Dendritic cell treated with granulocyte-macrophage colony-stimulating factor and Interleukin-4, amounts not matched to agents 40 ng/mL and 50 ng/mL, for 4 days (primary cell): Measurements from ENCODE around the gene LDLRAD4.

Source experiments
- H3K27ac Mint-ChIP-seq: one replicate; pipeline ENCODE4 v1.8.0; 2022; ENCODE audit warnings: mild to moderate bottlenecking, mixed read lengths
- H3K27me3 Mint-ChIP-seq: one replicate; pipeline ENCODE4 v1.8.0; 2022; ENCODE audit warnings: mild to moderate bottlenecking, mixed read lengths
- H3K36me3 Mint-ChIP-seq: one replicate; pipeline ENCODE4 v1.8.0; 2022; ENCODE audit warnings: low read depth, mixed read lengths
- H3K4me1 Mint-ChIP-seq: one replicate; pipeline ENCODE4 v1.8.0; 2022; ENCODE audit warnings: low read depth, mixed read lengths
- H3K4me3 Mint-ChIP-seq: one replicate; pipeline ENCODE4 v1.8.0; 2022; ENCODE audit warnings: mild to moderate bottlenecking, moderate library complexity, mixed read lengths
- H3K9me3 Mint-ChIP-seq: one replicate; pipeline ENCODE4 v1.8.0; 2022; ENCODE audit warnings: mixed read lengths
- intact Hi-C: fragments of 100-400 bp; cut with micrococcal nuclease; formaldehyde crosslinking; loops from one replicate; pipeline ENCODE4 v1.15.0; 2022

Gene LDLRAD4

DNA sequence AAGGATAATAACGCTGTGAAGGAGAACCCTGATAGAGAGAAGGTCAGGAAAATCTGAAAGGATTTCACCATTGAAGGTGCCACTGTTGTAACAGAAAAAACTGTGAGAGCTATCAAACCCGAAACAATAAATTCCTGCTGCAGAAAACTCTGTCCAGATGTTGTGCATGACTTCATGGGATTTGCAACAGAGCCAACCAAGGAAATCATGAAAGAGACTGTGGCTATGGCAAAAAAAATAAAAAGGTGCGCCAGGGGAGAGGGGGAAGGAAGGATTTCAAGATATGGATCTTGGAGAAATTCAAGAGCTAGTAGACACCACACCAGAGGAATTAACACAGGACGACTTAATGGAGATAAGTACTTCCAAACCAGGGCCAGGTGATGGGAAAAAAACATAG lies 88.0 kb downstream of the LDLRAD4 start:
- H3K4me3 Mint-ChIP-seq = no peak overlapping the region
- H3K27ac Mint-ChIP-seq = no peak overlapping the region
- peaks cover 8% of the 10 kb centered on the region for H3K9me3 Mint-ChIP-seq
- peaks cover 22% of the 10 kb centered on the region for H3K36me3 Mint-ChIP-seq
- intact Hi-C loops = no loop called here
- H3K4me1 Mint-ChIP-seq = peaks cover 33% of the 10 kb centered on the region
- peaks cover 9% of the 10 kb centered on the region for H3K27me3 Mint-ChIP-seq

DNA sequence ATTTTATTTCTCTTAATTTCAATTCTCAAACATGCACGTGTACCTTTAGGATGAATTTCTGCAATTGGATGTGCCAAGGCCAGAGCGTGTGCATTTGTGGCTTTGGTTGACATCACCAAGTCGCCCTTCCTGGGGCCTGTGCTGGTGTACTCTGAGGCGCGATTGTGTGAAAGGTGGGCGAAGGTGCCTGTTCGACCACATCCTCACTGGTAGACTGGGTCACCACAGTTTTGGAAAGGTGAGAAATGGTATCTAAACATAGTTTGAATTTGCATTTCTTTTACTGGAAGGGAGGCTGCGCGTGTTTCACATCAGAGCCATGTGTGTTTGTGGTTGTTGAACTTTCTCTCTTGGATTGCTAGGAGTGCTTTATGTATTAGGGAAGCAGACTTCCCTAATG lies 89.8 kb downstream of the LDLRAD4 start:
- peaks cover 2% of the 10 kb centered on the region for H3K27me3 Mint-ChIP-seq
- H3K4me3 Mint-ChIP-seq = no peak overlapping the region
- peaks cover 38% of the 10 kb centered on the region for H3K36me3 Mint-ChIP-seq
- H3K27ac Mint-ChIP-seq = no peak overlapping the region
- peaks cover 8% of the 10 kb centered on the region for H3K9me3 Mint-ChIP-seq
- intact Hi-C loops = no loop called here
- H3K4me1 Mint-ChIP-seq = peaks cover 20% of the 10 kb centered on the region

DNA sequence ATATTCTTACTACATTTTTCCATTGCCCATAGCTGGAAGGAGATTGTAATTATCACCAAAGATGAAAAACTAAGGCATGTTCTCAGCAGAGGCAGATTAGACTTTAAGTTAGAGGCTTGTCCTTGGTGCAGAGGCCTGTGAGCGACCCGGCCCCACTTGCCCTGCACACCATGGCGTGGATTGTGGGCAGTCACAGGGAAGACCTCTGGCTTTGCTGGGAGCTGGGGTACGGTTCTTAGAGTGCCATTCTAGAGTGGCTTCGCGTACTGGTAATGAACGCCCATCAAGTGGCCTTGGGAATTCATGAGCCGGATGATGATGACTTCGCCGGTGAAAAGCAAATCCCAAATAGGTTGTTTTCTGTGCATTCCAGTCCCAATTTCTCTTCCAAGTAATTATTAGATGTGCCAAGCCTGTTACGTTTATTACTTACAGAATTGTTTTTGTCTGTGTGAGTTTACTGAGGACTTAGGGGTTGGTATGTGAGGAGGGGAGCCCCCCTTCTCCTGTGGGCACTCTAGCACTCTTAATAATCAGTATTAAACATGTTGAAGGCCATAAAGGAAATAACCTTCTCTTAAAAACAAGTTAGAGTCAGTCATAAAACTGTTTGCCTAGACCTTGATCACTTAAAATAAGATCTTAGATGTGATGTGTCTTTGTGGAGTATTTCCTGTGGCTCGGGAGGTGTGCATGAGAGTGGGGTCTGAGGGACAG lies 90.6 kb downstream of the LDLRAD4 start:
- Mint-ChIP-seq H3K4me3 (no peak overlapping the region), H3K9me3 (peaks cover 11% of the 10 kb centered on the region), H3K36me3 (peaks cover 46% of the 10 kb centered on the region), H3K27me3 (no peaks in the 10 kb centered on the region), H3K27ac (no peak overlapping the region), H3K4me1 (peaks cover 20% of the 10 kb centered on the region)
- intact Hi-C loops = no loop called here

DNA sequence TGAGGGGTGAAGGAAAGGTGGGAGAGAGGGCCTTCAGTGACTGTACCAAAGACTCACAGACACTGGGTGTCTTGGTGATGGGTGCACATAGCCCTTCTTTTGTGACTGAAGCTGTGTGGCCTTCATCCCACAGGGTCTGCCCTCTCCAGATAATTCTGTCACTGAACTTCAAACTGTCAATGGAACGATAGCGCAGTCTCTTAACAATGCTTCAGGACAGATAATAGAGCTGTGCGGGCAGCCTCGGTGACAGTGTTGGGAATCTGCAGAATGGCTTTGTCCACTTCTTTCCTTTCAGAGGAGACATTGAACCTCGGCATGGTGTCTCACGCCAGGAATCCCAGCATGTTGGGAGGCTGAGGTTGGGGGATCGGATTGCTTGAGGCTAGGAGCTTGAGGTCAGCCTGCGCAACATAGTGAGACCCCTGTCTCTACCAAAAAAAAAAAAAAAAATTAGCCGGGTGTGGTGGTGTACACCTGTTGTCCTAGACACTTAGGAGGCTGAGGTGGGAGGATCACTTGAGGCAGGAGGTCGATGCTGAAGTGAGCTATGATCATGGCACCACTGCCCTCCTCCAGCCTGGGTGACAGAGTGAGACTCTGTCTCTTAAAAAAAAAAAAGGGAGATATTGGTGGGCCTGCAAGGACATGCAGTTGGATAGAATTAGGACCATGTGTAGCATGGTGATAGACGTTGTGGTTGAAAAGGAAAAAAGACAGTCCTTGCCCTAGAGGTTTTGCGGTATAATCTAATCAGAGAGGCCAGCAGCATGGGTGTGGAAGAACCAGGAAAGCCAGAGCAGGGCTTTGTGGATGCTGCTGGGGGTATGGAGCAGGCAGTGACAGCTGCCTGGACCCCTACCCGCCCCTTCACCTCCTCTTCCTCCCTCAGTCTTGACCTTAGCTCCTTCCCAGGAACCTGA lies 91.4 kb downstream of the LDLRAD4 start:
- Mint-ChIP-seq H3K9me3 (peaks cover 19% of the 10 kb centered on the region), H3K27ac (no peak overlapping the region), H3K36me3 (peaks cover 55% of the 10 kb centered on the region), H3K4me3 (no peak overlapping the region), H3K4me1 (peaks cover 26% of the 10 kb centered on the region), H3K27me3 (no peaks in the 10 kb centered on the region)
- intact Hi-C loops = no loop called here

DNA sequence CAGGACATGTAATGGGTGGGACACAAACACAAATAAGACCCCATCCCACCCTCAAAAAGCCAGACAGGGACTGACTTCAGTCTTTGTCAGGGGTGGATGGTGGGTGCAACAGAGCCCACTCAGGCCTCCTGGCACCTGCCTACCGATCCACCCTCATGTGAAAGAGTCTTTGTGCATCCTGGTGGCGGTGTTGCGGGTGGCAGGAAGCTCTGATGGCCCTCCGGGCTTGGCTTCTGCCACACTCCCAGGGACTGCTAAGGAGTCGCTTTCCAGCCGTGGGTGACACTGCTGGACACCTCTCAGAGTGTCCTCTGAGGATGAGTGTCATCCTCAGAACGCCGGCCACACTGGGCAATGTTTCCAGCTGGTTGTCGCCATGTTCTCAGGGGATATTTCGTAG lies 92.6 kb downstream of the LDLRAD4 start:
- H3K4me3 Mint-ChIP-seq = no peak overlapping the region
- no peak overlapping the region for H3K27ac Mint-ChIP-seq
- peaks cover 26% of the 10 kb centered on the region for H3K4me1 Mint-ChIP-seq
- intact Hi-C loops = no loop called here
- H3K27me3 Mint-ChIP-seq = no peaks in the 10 kb centered on the region
- peaks cover 23% of the 10 kb centered on the region for H3K9me3 Mint-ChIP-seq
- peaks cover 57% of the 10 kb centered on the region for H3K36me3 Mint-ChIP-seq

DNA sequence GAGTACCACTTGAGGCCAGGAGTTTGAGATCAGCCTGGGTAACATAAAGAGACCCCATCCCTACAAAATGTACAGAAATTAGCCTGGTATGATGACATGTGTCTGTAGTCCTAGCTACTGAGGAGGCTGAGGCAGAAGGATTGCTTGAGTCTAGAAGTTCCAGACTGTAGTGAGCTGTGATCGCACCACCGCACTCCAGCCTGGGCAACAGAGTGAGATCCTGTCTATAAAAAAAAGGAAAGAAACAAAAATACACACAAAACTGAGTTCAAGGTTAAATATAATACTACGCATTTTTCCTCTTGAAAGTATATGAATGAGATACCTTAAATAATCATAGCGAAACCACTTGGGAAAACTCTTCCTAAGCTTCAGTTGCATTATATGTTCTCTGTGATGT lies 94.0 kb downstream of the LDLRAD4 start:
- H3K9me3 Mint-ChIP-seq = peaks cover 32% of the 10 kb centered on the region
- H3K36me3 Mint-ChIP-seq = peaks cover 60% of the 10 kb centered on the region
- H3K4me1 Mint-ChIP-seq = peaks cover 26% of the 10 kb centered on the region
- intact Hi-C loops = no loop called here
- H3K4me3 Mint-ChIP-seq = no peak overlapping the region
- no peaks in the 10 kb centered on the region for H3K27me3 Mint-ChIP-seq
- no peak overlapping the region for H3K27ac Mint-ChIP-seq

DNA sequence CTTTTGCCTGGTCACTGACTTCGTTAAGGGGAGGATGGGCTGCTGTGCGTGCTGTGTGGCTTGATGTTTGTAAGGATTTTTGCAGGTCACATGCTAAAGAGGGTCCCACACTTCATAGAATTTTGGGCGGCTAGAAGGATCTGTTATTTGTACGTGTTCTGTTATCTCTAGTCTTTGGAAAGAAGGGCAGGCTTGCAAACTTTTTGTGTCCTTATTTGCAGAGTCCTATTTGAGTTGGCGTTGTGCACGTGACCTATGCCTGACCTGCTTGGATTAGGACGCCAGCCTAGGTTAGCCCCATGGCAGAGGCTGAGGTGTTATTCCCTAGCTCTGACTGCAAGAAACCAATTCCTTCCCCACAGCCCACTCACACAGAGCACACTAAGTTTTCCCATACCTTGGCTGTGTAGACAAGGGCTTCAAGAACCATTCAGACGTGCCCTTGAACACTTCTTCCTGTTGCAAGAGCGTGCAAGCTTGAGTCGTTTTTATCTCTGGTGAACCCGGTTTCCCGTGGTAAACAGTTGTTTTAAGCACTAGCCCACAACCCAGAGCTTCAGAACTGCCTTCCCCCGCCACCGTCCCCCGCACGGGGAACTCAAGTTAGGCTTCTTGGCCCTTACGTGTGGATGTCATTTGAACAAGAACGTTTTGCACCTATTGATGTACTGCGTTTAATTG lies 94.6 kb downstream of the LDLRAD4 start:
- peaks cover 64% of the 10 kb centered on the region for H3K36me3 Mint-ChIP-seq
- H3K4me1 Mint-ChIP-seq = peaks cover 25% of the 10 kb centered on the region
- H3K27me3 Mint-ChIP-seq = no peaks in the 10 kb centered on the region
- H3K9me3 Mint-ChIP-seq = peaks cover 32% of the 10 kb centered on the region
- H3K27ac Mint-ChIP-seq = no peak overlapping the region
- intact Hi-C loops = no loop called here
- no peak overlapping the region for H3K4me3 Mint-ChIP-seq

DNA sequence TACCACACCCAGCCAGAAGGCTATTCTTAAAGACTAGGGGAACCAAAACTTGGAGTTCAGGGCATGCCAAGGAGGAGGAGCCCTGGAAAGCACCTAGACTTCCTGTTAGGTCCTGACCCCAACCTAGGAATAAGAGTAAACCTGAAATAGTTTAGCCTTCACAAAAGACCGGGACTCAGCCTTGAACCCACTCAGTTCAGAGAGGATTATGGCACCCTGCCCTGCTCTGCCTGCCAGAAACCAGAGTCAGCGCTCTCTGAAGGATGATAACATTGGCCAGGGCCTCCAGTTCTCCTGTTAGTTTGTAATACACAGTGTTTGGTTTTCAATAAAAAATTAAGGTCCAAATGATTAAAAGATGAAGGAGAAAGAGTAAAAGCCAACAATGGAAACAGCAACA lies 96.4 kb downstream of the LDLRAD4 start:
- Mint-ChIP-seq H3K36me3 (peaks cover 60% of the 10 kb centered on the region), H3K27ac (no peak overlapping the region), H3K9me3 (peaks cover 32% of the 10 kb centered on the region), H3K4me3 (no peak overlapping the region), H3K27me3 (no peaks in the 10 kb centered on the region), H3K4me1 (peaks cover 25% of the 10 kb centered on the region)
- intact Hi-C loops = no loop called here

DNA sequence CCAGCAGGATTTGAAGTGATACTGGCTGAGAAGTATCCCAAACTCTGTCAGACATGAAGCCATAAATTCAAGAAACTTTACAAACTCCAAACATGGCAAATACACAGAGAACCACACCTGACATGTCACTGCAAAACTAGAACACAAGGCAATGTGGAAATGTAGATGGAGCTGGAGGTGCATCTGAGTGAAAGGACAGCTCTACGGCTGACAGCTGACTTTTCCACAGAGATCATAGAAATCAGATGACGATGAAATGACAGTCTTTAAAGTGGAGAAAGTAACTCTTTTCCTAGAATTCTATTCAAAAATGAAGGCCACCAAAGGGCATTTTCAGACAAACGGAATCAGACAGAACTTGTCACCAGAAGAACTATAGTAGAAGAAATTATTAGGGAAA lies 97.5 kb downstream of the LDLRAD4 start:
- peaks cover 25% of the 10 kb centered on the region for H3K4me1 Mint-ChIP-seq
- H3K36me3 Mint-ChIP-seq = peaks cover 65% of the 10 kb centered on the region
- no peaks in the 10 kb centered on the region for H3K27me3 Mint-ChIP-seq
- intact Hi-C loops = no loop called here
- H3K27ac Mint-ChIP-seq = no peak overlapping the region
- peaks cover 32% of the 10 kb centered on the region for H3K9me3 Mint-ChIP-seq
- H3K4me3 Mint-ChIP-seq = no peak overlapping the region

DNA sequence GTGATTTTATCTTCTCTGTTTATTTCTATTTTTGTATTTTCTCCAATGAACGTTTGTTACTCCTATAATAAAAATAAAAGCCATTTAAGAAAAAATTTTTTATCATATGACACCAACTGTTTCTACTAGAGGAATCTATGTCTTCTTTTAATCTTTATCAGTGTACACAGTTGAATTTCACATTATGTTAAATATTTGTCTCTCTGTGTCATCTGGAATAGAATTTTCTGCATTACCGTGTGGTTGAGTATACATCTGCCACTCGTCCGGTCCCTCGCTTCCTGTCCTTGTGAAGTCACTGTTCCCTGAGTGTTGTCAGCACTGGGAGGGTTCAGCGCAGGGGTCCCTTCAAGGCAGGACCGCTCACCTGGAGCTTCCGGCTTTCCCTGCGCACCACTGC lies 99.2 kb downstream of the LDLRAD4 start:
- H3K9me3 Mint-ChIP-seq = peaks cover 32% of the 10 kb centered on the region
- intact Hi-C loops = no loop called here

DNA sequence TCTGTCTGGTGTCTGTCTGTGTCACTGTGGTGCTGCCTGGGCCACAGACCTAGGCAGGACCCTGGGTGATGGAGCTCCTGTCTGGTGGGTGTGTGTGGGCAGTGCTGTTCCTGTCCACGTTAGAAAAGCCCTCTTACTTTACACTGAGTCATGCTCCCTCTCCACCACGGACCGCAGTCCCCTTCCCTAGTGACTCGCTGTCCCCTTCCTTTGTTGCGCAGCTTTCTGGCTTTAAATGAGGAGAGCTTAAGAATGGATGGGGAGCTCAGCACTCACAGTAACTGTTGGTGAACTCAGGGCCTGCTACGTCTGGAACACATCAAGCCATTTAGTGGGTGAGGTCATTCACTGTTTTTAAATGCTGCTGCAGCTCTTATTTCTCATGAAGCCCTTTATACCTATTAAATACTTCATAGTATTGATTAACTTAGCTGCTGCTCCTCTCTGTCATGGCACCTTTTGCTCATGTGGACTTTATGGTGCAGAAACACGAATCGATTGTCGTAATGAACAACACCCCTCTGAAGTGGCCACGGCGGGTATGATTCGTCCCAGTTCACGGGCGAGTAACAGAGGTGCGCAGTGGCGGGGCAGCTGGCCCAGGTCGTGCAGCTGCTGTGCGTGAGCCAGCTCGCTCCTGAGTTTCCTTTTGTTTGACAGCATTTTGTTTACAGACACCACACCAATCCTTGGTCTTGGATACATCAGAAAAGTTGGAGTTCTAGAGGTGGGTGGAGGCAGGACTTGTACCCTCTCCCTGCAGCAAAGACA lies 100.4 kb downstream of the LDLRAD4 start:
- Mint-ChIP-seq H3K27ac (no peak overlapping the region), H3K27me3 (no peaks in the 10 kb centered on the region), H3K9me3 (peaks cover 32% of the 10 kb centered on the region), H3K36me3 (peaks cover 42% of the 10 kb centered on the region), H3K4me1 (peaks cover 17% of the 10 kb centered on the region), H3K4me3 (no peak overlapping the region)
- intact Hi-C loops = no loop called here

More for the DNA sequence above, 99.2 kb downstream of the LDLRAD4 start:
- Mint-ChIP-seq H3K4me3 (no peak overlapping the region), H3K27me3 (no peaks in the 10 kb centered on the region), H3K27ac (no peak overlapping the region), H3K4me1 (peaks cover 25% of the 10 kb centered on the region), H3K36me3 (peaks cover 53% of the 10 kb centered on the region)

DNA sequence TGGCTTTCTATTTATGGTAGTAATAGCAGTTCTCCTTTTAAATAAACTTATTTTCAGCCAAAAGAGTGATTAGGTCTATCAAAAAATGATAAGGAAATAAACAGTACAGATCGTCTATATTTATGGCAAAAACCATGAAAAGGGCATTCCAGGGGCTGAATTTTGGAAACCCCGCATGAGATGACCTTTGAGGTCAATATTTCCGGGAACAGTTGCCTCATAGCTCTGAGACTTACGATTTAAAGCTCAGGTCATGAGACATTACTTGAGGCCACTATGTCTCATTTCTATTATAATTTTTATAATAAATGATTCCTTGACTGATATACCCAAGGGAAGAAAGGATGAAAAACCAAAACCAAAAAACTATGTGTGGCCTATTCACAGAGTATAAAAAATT lies 101.1 kb downstream of the LDLRAD4 start:
- Mint-ChIP-seq H3K27ac (no peak overlapping the region), H3K27me3 (no peaks in the 10 kb centered on the region), H3K4me3 (no peak overlapping the region), H3K4me1 (peaks cover 13% of the 10 kb centered on the region), H3K9me3 (peaks cover 24% of the 10 kb centered on the region), H3K36me3 (peaks cover 34% of the 10 kb centered on the region)
- intact Hi-C loops = no loop called here

DNA sequence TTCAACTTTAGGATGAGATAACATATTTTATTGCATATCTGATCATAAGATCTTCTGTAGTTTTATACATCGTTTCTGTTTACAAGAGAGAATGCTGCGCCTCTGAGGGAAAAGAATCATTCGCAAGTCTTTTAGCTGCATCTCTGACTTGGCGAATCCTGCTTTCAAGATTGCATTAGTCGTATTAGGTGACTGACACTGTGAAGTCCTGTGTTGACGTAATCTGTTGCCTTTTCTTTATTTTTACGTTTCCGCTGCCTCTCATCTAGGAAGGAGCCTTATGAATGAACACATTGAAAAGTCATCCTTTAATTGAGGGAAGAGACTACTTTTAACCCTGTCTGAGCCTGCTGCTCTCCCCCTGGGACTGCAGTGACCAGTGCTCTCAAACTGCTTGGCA lies 101.5 kb downstream of the LDLRAD4 start:
- Mint-ChIP-seq H3K27me3 (no peaks in the 10 kb centered on the region), H3K4me1 (peaks cover 11% of the 10 kb centered on the region), H3K4me3 (no peak overlapping the region), H3K36me3 (peaks cover 31% of the 10 kb centered on the region), H3K27ac (no peak overlapping the region), H3K9me3 (peaks cover 20% of the 10 kb centered on the region)
- intact Hi-C loops = no loop called here
